ENCODE data around the gene SELPLG. TPM values are rescaled to one million over a fixed set of nuclear protein-coding genes. Genes with fewer than 3 reads are reported as not detected.

SELPLG gene
- total and polyA plus RNA-seq, 4 donors: 9.1 to 18.2 (median 10.9) TPM

DNA sequence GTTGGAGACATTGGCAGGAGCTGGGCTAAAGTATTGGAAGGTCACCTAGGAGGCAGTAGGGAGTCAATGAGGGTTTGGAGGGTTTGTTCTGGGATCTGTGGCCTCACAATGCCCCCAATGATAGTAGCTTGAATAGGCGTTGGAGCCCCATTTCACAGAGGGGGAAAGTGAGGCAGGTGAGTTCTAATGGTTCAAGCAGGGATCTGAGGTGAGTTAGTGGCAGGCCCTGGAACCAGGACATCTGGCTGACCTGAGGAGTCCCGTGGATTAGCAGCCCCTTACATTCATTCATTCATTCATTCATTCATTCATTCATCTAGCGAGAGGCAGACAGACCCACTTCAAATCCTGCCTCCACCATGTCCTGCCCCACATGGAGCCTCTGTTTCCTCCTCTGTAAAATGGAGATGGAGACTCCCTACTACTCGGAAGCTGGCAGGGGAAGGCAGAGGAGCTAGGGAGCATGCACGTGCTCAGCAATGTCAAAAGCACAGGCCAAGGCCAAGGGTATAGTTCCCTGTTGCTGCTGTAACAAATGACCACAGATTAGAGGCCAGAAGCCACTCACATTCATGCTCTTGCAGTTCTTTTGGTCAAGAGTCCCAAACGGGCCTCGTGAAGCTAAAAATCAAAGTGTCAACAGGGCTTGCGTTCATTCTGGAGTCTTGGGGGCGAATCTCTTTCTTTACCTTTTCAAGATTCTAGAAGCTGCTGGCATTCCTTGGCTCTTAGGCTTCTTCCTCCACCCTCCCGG, 33.6 kb downstream of the SELPLG start:
- 73% methylated on average over 7 of the region's 10 CpGs for WGBS (ENCODE audit: insufficient coverage)
- peaks cover 5% of the 10 kb centered on the region for H3K4me1 ChIP-seq (ENCODE audit: control insufficient read depth, insufficient read depth, low read length)
- no peak for DNase-seq (ENCODE audit: low read depth in 4 of 6, low spot score in 6 of 6)

DNA sequence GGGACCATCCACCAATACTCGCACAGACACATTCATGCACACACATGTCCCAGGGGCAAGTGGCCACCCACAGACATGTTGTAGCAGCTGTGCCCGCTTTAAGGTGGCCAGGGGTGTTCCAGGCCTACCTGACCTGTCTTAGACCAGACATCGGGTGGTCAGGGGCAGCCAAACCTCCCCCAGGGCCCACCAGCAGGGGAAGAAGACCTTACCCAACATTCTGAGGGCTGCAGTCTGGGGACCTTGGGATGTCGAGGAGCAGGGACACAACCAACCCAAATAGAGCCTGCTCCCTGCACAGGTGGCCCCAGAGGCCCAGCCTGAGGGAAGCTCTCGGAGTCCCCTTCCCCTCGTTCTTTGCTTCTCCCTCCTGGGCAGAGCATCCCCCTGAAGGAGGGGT, 34.2 kb downstream of the SELPLG start:
- no peak overlapping the region for H3K4me3 ChIP-seq (ENCODE audit: low read depth, low read length)
- H3K9me3 ChIP-seq (ENCODE audit: control insufficient read depth, insufficient read depth, low read length): no peaks in the 10 kb centered on the region
- WGBS (ENCODE audit: insufficient coverage): 91% methylated on average over 4 of the region's 6 CpGs
- no peaks in the 10 kb centered on the region for H3K27me3 ChIP-seq (ENCODE audit: control insufficient read depth, insufficient read depth, low read length)
- H3K4me1 ChIP-seq (ENCODE audit: control insufficient read depth, insufficient read depth, low read length): peaks cover 5% of the 10 kb centered on the region
- no peak overlapping the region for H3K27ac ChIP-seq (ENCODE audit: low read depth, low read length)
- no peaks in the 10 kb centered on the region for H3K36me3 ChIP-seq (ENCODE audit: control insufficient read depth, insufficient read depth, low read length)
- no peak for DNase-seq (ENCODE audit: low read depth in 4 of 6, low spot score in 6 of 6)

More for the DNA sequence above, 33.6 kb downstream of the SELPLG start:
- H3K27me3 ChIP-seq (ENCODE audit: control insufficient read depth, insufficient read depth, low read length): no peaks in the 10 kb centered on the region
- no peaks in the 10 kb centered on the region for H3K9me3 ChIP-seq (ENCODE audit: control insufficient read depth, insufficient read depth, low read length)
- no peak overlapping the region for H3K27ac ChIP-seq (ENCODE audit: low read depth, low read length)
- H3K36me3 ChIP-seq (ENCODE audit: control insufficient read depth, insufficient read depth, low read length): no peaks in the 10 kb centered on the region
- no peak overlapping the region for H3K4me3 ChIP-seq (ENCODE audit: low read depth, low read length)

DNA sequence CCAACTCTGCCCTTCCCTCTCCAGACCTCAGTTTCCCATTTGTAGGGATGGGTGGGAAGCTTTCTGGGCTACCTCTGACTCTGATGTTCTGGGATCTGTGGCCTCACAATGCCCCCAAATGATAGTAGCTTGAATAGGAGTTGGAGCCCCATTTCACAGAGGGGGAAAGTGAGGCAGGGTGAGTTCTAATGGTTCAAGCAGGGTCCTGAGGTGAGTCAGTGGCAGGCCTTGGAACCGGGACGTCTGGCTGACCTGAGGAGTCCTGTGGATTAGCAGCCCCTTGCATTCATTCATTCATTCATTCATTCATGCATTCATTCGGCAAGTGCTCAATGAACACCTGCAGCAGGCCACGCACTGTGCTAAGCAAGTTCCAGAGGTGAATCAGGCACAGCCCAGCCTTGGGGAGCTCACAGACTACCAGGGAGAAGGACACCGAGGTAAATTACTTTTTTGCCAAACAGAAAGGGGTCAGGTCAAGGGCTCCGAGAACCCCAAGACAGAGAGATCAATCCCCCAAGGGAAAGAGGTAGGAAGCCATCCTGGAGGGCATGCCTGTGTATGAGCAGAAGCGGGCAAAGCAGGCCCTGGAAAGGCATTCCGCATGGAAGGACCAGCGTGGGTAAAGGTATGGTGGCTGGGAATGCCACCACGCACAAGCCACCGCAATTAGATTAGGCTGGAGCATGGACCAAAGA, 35.0 kb downstream of the SELPLG start:
- no peak for DNase-seq (ENCODE audit: low read depth in 4 of 6, low spot score in 6 of 6)
- no peak overlapping the region for H3K4me3 ChIP-seq (ENCODE audit: low read depth, low read length)
- no peak overlapping the region for H3K27ac ChIP-seq (ENCODE audit: low read depth, low read length)
- no peaks in the 10 kb centered on the region for H3K27me3 ChIP-seq (ENCODE audit: control insufficient read depth, insufficient read depth, low read length)
- WGBS (ENCODE audit: insufficient coverage): 89% methylated on average over 11 of the region's 11 CpGs
- peaks cover 5% of the 10 kb centered on the region for H3K4me1 ChIP-seq (ENCODE audit: control insufficient read depth, insufficient read depth, low read length)
- no peaks in the 10 kb centered on the region for H3K36me3 ChIP-seq (ENCODE audit: control insufficient read depth, insufficient read depth, low read length)
- H3K9me3 ChIP-seq (ENCODE audit: control insufficient read depth, insufficient read depth, low read length): no peaks in the 10 kb centered on the region

DNA sequence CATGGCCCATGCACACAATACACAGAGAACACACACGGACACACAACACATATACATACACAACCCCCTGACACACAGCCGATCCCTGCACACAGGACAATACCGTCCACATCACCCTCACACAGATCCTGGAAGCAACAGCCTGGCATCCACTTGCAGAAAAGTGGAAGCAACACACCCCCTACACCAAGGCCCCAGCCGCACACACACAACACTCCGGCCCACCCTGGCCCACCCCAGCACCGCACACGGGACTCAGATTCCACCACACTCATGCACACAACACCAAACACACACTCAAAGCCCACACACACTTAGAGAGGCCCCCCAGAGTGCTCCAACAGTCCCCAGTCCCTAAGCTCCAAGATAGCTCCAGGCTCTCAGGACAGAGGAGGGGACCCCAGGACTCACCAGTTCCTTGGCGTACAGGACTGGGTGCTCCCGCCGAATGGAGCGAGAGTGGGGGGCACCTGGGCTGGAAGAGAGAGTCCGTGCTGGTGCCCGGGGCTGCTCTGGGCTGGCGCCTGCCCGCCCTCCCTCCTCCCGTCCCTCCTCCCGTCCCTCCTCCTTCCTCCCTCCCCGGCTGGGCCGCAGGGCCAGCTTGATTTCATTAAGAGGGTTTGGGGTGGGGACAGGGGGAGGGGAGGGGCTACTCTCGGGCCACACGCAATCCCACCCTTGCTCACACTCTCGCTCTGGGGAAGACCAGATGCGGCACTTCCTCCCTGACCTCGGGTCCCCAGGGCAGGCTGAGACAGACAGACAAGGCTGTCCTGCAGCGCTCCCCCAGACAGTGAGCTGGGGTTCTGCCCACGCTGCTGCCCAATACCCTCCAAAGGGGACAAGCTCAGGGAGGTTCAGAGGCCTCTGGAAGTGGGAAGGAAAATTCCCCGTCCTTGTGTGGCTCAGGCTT, 35.9 kb downstream of the SELPLG start, which contains the start of gene TMEM119:
TSS of gene TMEM119 (minus strand) at position 526 of the 913 bp plus-strand sequence. CDS start 5,701 bp downstream, outside the sequence.
- no peaks in the 10 kb centered on the region for H3K27me3 ChIP-seq (ENCODE audit: control insufficient read depth, insufficient read depth, low read length)
- peak in 1 of 6 donors; percentile 43 for DNase-seq (ENCODE audit: low read depth in 4 of 6, low spot score in 6 of 6)
- peak within 1 kb of the TSS; percentile 10 for H3K27ac ChIP-seq (ENCODE audit: low read depth, low read length)
- peak within 1 kb of the TSS; percentile 31 for H3K4me3 ChIP-seq (ENCODE audit: low read depth, low read length)
- 45% methylated on average over 14 of the region's 27 CpGs for WGBS (ENCODE audit: insufficient coverage)
- H3K9me3 ChIP-seq (ENCODE audit: control insufficient read depth, insufficient read depth, low read length): no peaks in the 10 kb centered on the region
- H3K36me3 ChIP-seq (ENCODE audit: control insufficient read depth, insufficient read depth, low read length): no peaks in the 10 kb centered on the region
- H3K4me1 ChIP-seq (ENCODE audit: control insufficient read depth, insufficient read depth, low read length): peaks cover 9% of the 10 kb centered on the region

DNA sequence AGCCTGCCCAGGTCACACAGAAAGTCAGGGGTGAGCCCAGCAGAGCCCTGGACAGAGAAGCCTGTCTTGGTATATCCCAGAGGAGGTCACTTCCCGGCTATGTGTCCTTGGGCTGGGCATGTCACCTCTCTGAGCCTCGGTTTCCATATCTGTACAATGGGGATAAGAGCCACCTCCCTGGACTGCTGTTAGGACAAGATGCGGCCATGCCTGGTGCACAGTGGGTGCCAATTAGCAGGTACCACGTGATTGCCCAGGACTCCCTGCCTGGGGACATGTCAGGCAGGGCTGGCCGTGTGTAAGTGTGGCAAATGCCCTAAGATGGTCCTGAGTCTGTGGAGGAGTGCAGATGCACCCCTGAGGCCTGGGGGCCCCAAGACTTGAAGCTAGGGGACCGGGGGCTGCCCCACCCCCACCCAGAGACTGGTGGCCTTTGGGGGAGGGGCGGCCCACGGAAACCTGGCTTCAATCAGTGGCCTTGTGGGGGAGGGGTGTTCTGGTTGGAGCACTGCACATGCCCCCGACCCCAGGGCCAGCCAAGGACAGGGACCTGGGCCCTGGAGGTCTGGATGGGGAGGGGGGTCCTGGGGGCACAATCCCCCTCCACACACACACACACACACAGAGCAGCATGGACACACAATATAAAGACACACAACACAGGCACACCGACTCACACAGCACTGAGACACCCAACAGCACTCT, 36.7 kb downstream of the SELPLG start:
- peak overlapping the region; percentile 31 for H3K4me3 ChIP-seq (ENCODE audit: low read depth, low read length)
- H3K27ac ChIP-seq (ENCODE audit: low read depth, low read length): no peak overlapping the region
- no peaks in the 10 kb centered on the region for H3K9me3 ChIP-seq (ENCODE audit: control insufficient read depth, insufficient read depth, low read length)
- 67% methylated on average over 6 of the region's 10 CpGs for WGBS (ENCODE audit: insufficient coverage)
- no peaks in the 10 kb centered on the region for H3K27me3 ChIP-seq (ENCODE audit: control insufficient read depth, insufficient read depth, low read length)
- H3K4me1 ChIP-seq (ENCODE audit: control insufficient read depth, insufficient read depth, low read length): peaks cover 9% of the 10 kb centered on the region
- no peaks in the 10 kb centered on the region for H3K36me3 ChIP-seq (ENCODE audit: control insufficient read depth, insufficient read depth, low read length)
- no peak for DNase-seq (ENCODE audit: low read depth in 4 of 6, low spot score in 6 of 6)

DNA sequence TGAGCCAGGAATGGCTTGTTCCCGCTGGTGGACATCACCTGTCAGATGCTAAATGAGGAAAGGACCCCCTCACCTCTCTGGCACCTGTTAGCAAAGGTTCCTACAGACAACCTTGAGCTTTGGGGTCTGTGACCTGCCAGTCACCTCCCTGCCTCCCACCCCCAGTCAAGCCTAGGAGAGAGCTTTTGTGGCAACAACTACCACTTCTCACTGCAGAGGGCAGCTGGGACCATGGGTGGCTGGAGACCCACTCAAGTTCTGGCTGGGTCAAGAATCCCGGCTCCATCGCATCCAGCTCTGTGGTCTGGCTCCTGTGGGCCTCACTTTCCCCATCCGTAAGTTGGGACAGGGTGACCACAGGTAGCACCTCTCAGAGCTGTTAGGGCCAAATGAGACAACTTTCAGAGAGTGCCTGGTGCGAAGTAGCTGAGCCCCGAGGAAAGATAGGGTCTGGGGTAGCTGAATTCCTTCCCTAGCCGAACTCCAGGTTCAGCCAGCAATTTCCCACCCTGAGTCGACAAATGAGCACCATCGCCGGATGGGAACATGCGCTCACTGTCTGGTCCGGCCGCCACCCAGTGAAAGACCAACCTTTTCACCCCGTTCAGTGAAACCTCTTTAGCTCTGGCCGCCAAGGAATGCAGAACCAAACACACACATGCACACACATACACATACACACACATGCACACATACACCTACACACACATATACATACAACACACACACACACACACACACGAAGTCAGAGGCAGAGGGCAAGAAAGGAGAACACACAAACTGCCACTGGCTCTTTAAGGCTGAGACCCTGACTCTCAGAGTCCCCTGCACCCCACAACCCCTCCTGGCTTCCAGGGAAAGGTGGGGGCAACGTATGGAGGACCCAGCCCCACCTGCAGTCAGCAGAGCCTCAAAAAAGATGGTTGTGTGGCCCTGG, 37.7 kb downstream of the SELPLG start:
- no peak overlapping the region for H3K27ac ChIP-seq (ENCODE audit: low read depth, low read length)
- 73% methylated on average over 16 of the region's 17 CpGs for WGBS (ENCODE audit: insufficient coverage)

DNA sequence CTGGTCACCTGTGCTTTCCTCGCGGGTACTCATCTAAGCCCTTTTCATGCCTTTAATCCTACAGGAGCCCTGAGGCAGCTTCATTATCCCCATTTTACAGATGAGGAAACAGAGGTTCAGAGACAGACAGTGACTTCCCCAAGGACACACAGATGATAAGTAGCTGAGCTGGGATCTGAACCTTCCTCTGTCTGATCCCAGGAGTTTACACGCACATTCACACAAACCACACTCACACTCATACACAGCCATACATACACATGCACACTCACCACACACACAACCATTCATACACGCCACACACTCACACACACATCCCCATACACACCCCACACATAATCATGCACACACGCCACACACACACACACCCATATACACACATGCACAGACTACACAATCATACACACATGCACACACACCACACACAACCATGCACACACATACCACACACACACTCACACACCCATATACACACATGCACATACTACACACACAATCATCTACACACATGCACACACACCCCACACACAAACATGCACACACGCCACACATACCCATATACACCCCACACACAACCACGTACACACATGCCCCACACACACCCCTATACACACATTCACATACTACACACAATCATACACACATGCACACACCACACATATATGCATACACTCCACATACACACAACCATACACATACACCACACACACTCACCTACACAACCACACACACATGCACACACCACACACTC, 38.6 kb downstream of the SELPLG start:
- Histone ChIP-seq H3K27me3 (ENCODE audit: control insufficient read depth, insufficient read depth, low read length) (no peaks in the 10 kb centered on the region), H3K36me3 (ENCODE audit: control insufficient read depth, insufficient read depth, low read length) (no peaks in the 10 kb centered on the region), H3K27ac (ENCODE audit: low read depth, low read length) (no peak overlapping the region), H3K4me3 (ENCODE audit: low read depth, low read length) (no peak overlapping the region), H3K9me3 (ENCODE audit: control insufficient read depth, insufficient read depth, low read length) (no peaks in the 10 kb centered on the region), H3K4me1 (ENCODE audit: control insufficient read depth, insufficient read depth, low read length) (peaks cover 9% of the 10 kb centered on the region)
- WGBS (ENCODE audit: insufficient coverage): 96% methylated on average over 6 of the region's 7 CpGs
- no peak for DNase-seq (ENCODE audit: low read depth in 4 of 6, low spot score in 6 of 6)

More for the DNA sequence above, 37.7 kb downstream of the SELPLG start:
- H3K27me3 ChIP-seq (ENCODE audit: control insufficient read depth, insufficient read depth, low read length): no peaks in the 10 kb centered on the region
- H3K4me3 ChIP-seq (ENCODE audit: low read depth, low read length): peak overlapping the region; percentile 5
- no peaks in the 10 kb centered on the region for H3K36me3 ChIP-seq (ENCODE audit: control insufficient read depth, insufficient read depth, low read length)
- no peak for DNase-seq (ENCODE audit: low read depth in 4 of 6, low spot score in 6 of 6)
- peaks cover 9% of the 10 kb centered on the region for H3K4me1 ChIP-seq (ENCODE audit: control insufficient read depth, insufficient read depth, low read length)
- no peaks in the 10 kb centered on the region for H3K9me3 ChIP-seq (ENCODE audit: control insufficient read depth, insufficient read depth, low read length)

DNA sequence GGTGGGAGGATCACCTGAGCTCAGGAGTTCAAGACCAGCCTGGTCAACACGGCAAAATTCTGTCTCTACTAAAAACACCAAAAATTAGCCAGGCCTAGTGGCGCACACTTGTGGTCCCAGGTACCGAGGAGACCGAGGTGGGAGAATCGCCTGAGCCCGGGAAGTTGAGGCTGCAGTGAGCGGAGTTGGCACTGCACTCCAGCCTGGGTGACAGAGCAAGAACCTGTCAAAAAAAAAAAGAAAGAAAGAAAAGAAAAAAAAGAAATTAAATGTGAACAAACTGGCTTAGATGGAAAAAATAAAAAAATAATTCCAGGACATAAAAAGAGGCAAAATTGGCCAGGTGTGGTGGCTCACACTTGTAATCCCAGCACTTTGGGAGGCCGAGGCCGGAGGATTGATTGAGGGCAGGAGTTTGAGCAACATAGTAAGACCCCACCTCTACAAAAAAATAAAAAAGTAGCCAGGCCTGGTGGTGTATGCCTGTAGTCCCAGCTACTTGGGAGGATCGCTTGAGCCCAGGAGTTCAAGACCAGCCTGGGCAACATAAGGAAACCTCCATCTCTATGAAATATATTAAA, 39.3 kb downstream of the SELPLG start:
- no peak for DNase-seq (ENCODE audit: low read depth in 4 of 6, low spot score in 6 of 6)
- WGBS (ENCODE audit: insufficient coverage): 100% methylated on average over 2 of the region's 10 CpGs
- H3K4me3 ChIP-seq (ENCODE audit: low read depth, low read length): no peak overlapping the region
- no peaks in the 10 kb centered on the region for H3K36me3 ChIP-seq (ENCODE audit: control insufficient read depth, insufficient read depth, low read length)
- peaks cover 14% of the 10 kb centered on the region for H3K4me1 ChIP-seq (ENCODE audit: control insufficient read depth, insufficient read depth, low read length)
- no peaks in the 10 kb centered on the region for H3K27me3 ChIP-seq (ENCODE audit: control insufficient read depth, insufficient read depth, low read length)
- no peaks in the 10 kb centered on the region for H3K9me3 ChIP-seq (ENCODE audit: control insufficient read depth, insufficient read depth, low read length)
- H3K27ac ChIP-seq (ENCODE audit: low read depth, low read length): no peak overlapping the region
